Measurements from ENCODE around the gene SLC38A9. TPM values are rescaled to one million over a fixed set of nuclear protein-coding genes. Genes with fewer than 3 reads are reported as not detected.

SLC38A9 gene
- polyA plus RNA-seq, 1 donor (not counting 4 experiments of a cell fraction or from before 2014, with no cell fraction given), result 43.3 TPM

GRCh38 chr5:55600497-55601203 is 111.5 kb downstream of the SLC38A9 start:
- Histone ChIP-seq H4K20me1 (ENCODE audit: control insufficient read depth, extremely low read depth, insufficient read depth, low read length) (no peaks in the 10 kb centered on the region), H2AFZ (ENCODE audit: control insufficient read depth, low read length) (peak overlapping the region; percentile 84), H3K27ac (ENCODE audit: control insufficient read depth, insufficient read depth, low read length) (no peak overlapping the region), H3K79me2 (ENCODE audit: control insufficient read depth, insufficient read depth, low read length) (no peaks in the 10 kb centered on the region), H3K9me1 (ENCODE audit: control insufficient read depth, extremely low read depth, insufficient read depth, low read length) (no peaks in the 10 kb centered on the region), H3K4me2 (ENCODE audit: control insufficient read depth, extremely low read depth, insufficient read depth, low read depth, low read length) (peak overlapping the region; percentile 72), H3K4me1 (ENCODE audit: control insufficient read depth, extremely low read depth, insufficient read depth, low read length) (peaks cover 35% of the 10 kb centered on the region), H3K36me3 (ENCODE audit: control insufficient read depth in 2 of 2, extremely low read depth in 1 of 2, insufficient read depth in 2 of 2, low read length in 2 of 2) (no peaks in the 10 kb centered on the region), H3K4me3 (ENCODE audit: control insufficient read depth in 2 of 3, extremely low read depth in 1 of 3, insufficient read depth in 2 of 3, low read depth in 1 of 3, low read length in 3 of 3) (peak overlapping the region in 1 of 3 experiments; percentile 24), H3K9ac (ENCODE audit: control insufficient read depth, extremely low read depth, insufficient read depth, low read length) (no peak overlapping the region), H3K9me3 (ENCODE audit: control insufficient read depth, low read depth, low read length) (no peaks in the 10 kb centered on the region), H3K27me3 (ENCODE audit: control insufficient read depth, extremely low read depth, insufficient read depth, low read length) (no peaks in the 10 kb centered on the region)
- FAIRE-seq (no peak), DNase-seq (ENCODE audit: low read depth, low spot score) (no peak)
- dilution Hi-C loops (cut with MboI; ENCODE audit: extremely low pct_ligation_motif_present, low sequenced_read_pairs), result no loop called here
- no peak for TF ChIP-seq CTCF (optimal IDR thresholded peaks at IDR 0.05 in 1 of 3, IDR thresholded peaks at IDR 0.05 in 1 of 3, conservative IDR thresholded peaks at IDR 0.05 in 1 of 3; ENCODE audit: extremely low read depth in 1 of 3, insufficient read depth in 2 of 3, low read length in 3 of 3)
- TF ChIP-seq EZH2 (IDR thresholded peaks at IDR 0.05; ENCODE audit: low read length), result no peak

GRCh38 chr5:55600086-55600485 is 112.0 kb downstream of the SLC38A9 start:
- no peaks in the 10 kb centered on the region for H4K20me1 ChIP-seq (ENCODE audit: control insufficient read depth, extremely low read depth, insufficient read depth, low read length)
- FAIRE-seq (no peak), DNase-seq (ENCODE audit: low read depth, low spot score) (no peak)
- H3K36me3 ChIP-seq (ENCODE audit: control insufficient read depth in 2 of 2, extremely low read depth in 1 of 2, insufficient read depth in 2 of 2, low read length in 2 of 2), result no peaks in the 10 kb centered on the region
- no peak overlapping the region for H2AFZ ChIP-seq (ENCODE audit: control insufficient read depth, low read length)
- no peaks in the 10 kb centered on the region for H3K27me3 ChIP-seq (ENCODE audit: control insufficient read depth, extremely low read depth, insufficient read depth, low read length)
- H3K9me3 ChIP-seq (ENCODE audit: control insufficient read depth, low read depth, low read length), result no peaks in the 10 kb centered on the region
- no peaks in the 10 kb centered on the region for H3K79me2 ChIP-seq (ENCODE audit: control insufficient read depth, insufficient read depth, low read length)
- H3K27ac ChIP-seq (ENCODE audit: control insufficient read depth, insufficient read depth, low read length), result no peak overlapping the region
- no peak overlapping the region for H3K4me3 ChIP-seq (ENCODE audit: control insufficient read depth in 2 of 3, extremely low read depth in 1 of 3, insufficient read depth in 2 of 3, low read depth in 1 of 3, low read length in 3 of 3)
- H3K9ac ChIP-seq (ENCODE audit: control insufficient read depth, extremely low read depth, insufficient read depth, low read length), result no peak overlapping the region
- H3K4me2 ChIP-seq (ENCODE audit: control insufficient read depth, extremely low read depth, insufficient read depth, low read depth, low read length), result no peak overlapping the region
- dilution Hi-C loops (cut with MboI; ENCODE audit: extremely low pct_ligation_motif_present, low sequenced_read_pairs), result no loop called here
- H3K9me1 ChIP-seq (ENCODE audit: control insufficient read depth, extremely low read depth, insufficient read depth, low read length), result no peaks in the 10 kb centered on the region
- no peak for TF ChIP-seq EZH2 (IDR thresholded peaks at IDR 0.05; ENCODE audit: low read length)
- peaks cover 35% of the 10 kb centered on the region for H3K4me1 ChIP-seq (ENCODE audit: control insufficient read depth, extremely low read depth, insufficient read depth, low read length)

Measured in keratinocyte (primary cell).